Lower lobe of right lung (tissue), 2 donors: ENCODE measurements around the gene PITPNM3. TPM values are rescaled to one million over a fixed set of nuclear protein-coding genes. Genes with fewer than 3 reads are reported as not detected.

Experiments used
- ATAC-seq, 2 donors: fragments of 200-7000 bp; cut with Tn5 transposase; one replicate each; pipeline ENCODE4 v1.9.1; 2020 to 2022; ENCODE audit warnings: mild to moderate bottlenecking in 2 of 2, moderate library complexity in 2 of 2
- DNase-seq: peaks from one replicate; pipeline ENCODE4 v3.0.0-alpha.2; 2020
- H3K27ac ChIP-seq: fragments of 200-600 bp; one replicate; pipeline ENCODE4 v1.8.0; 2022
- H3K27me3 ChIP-seq: fragments of 200-600 bp; one replicate; pipeline ENCODE4 v1.8.0; 2022; ENCODE audit warnings: low read depth
- H3K36me3 ChIP-seq: fragments of 200-600 bp; one replicate; pipeline ENCODE4 v1.8.0; 2022; ENCODE audit warnings: mild to moderate bottlenecking
- H3K4me1 ChIP-seq: fragments of 200-600 bp; one replicate; pipeline ENCODE4 v1.8.0; 2022
- H3K4me3 ChIP-seq: fragments of 200-600 bp; one replicate; pipeline ENCODE4 v1.8.0; 2022; ENCODE audit warnings: mild to moderate bottlenecking
- H3K9me3 ChIP-seq: fragments of 200-600 bp; one replicate; pipeline ENCODE4 v1.8.0; 2022
- CTCF ChIP-seq: fragments of 200-600 bp; IDR thresholded peaks from one replicate; pipeline ENCODE4 v1.8.0; 2022; ENCODE audit warnings: antibody characterized with exemption, mild to moderate bottlenecking
- intact Hi-C: fragments of 100-400 bp; cut with DNase I; formaldehyde crosslinking; loops from one replicate; pipeline ENCODE4 v1.11.0; 2022
- total RNA-seq: library from RNA; stranded (reverse); fragmentation: NEBNext Ultra II Directional; extraction: Animal tissue kit (Norgen Biotek cat#: 25700); gene quantifications from one replicate; pipeline ENCODE4 v1.2.1, GENCODE V29; 2021
- donor health status: DM: no; HTN: yes; CAD: no; lungs with severe emphysema.

PITPNM3 gene
- total RNA-seq, 1 donor from 2014 or later: 12.3 TPM

- DNase-seq (no peak), ATAC-seq (no peak)
- intact Hi-C loops: no loop called here
- Histone ChIP-seq H3K4me3 (no peak overlapping the region), H3K9me3 (no peaks in the 10 kb centered on the region), H3K36me3 (no peaks in the 10 kb centered on the region), H3K27me3 (no peaks in the 10 kb centered on the region), H3K27ac (no peak overlapping the region), H3K4me1 (no peaks in the 10 kb centered on the region)
- no peak for TF ChIP-seq CTCF
Observed at GRCh38 chr17:6471531-6472465, 84.6 kb downstream of the PITPNM3 start.

GRCh38 chr17:6470751-6471521 lies 85.4 kb downstream of the PITPNM3 start:
- Histone ChIP-seq H3K36me3 (no peaks in the 10 kb centered on the region), H3K4me1 (no peaks in the 10 kb centered on the region), H3K27me3 (no peaks in the 10 kb centered on the region), H3K27ac (no peak overlapping the region), H3K9me3 (no peaks in the 10 kb centered on the region), H3K4me3 (no peak overlapping the region)
- ATAC-seq: no peak
- no peak for TF ChIP-seq CTCF
- no peak for DNase-seq
- intact Hi-C loops: no loop called here

- H3K4me3 ChIP-seq: no peak overlapping the region
- no peaks in the 10 kb centered on the region for H3K27me3 ChIP-seq
- intact Hi-C loops: no loop called here
- no peak for ATAC-seq
- no peaks in the 10 kb centered on the region for H3K36me3 ChIP-seq
- no peaks in the 10 kb centered on the region for H3K9me3 ChIP-seq
- DNase-seq: peak; percentile 28
- H3K4me1 ChIP-seq: no peaks in the 10 kb centered on the region
- no peak for TF ChIP-seq CTCF
- H3K27ac ChIP-seq: no peak overlapping the region
Observed at GRCh38 chr17:6470146-6470718, 86.1 kb downstream of the PITPNM3 start.

- no peaks in the 10 kb centered on the region for H3K36me3 ChIP-seq
- H3K27ac ChIP-seq: no peak overlapping the region
- no peaks in the 10 kb centered on the region for H3K4me1 ChIP-seq
- H3K27me3 ChIP-seq: no peaks in the 10 kb centered on the region
- no peak for TF ChIP-seq CTCF
- DNase-seq: no peak
- intact Hi-C loops: no loop called here
- H3K9me3 ChIP-seq: no peaks in the 10 kb centered on the region
- ATAC-seq: no peak
- H3K4me3 ChIP-seq: no peak overlapping the region
Observed at GRCh38 chr17:6468051-6468790, 88.1 kb downstream of the PITPNM3 start.

- no peaks in the 10 kb centered on the region for H3K27me3 ChIP-seq
- H3K4me1 ChIP-seq: no peaks in the 10 kb centered on the region
- H3K9me3 ChIP-seq: no peaks in the 10 kb centered on the region
- no peaks in the 10 kb centered on the region for H3K36me3 ChIP-seq
- no peak for DNase-seq
- intact Hi-C loops: no loop called here
- no peak overlapping the region for H3K27ac ChIP-seq
- H3K4me3 ChIP-seq: no peak overlapping the region
- TF ChIP-seq CTCF: no peak
- ATAC-seq: no peak
Observed at GRCh38 chr17:6467567-6467966, 88.8 kb downstream of the PITPNM3 start.
